Heart left ventricle (tissue), 13 donors: ENCODE results near the gene C12orf42.

ENCODE experiments used
- CTCF ChIP-seq, 12 donors: fragments of 200-600 bp; sonication (generic) in 4 of 12; IDR thresholded peaks; one replicate each; pipeline versions ENCODE4 v1.5.0 to v1.8.0; 2018 to 2022; ENCODE audit warnings: antibody characterized with exemption in 12 of 12, mild to moderate bottlenecking in 5 of 12
- POLR2A ChIP-seq, 2 donors: fragments of 450-650 bp; IDR thresholded peaks; one replicate each; pipeline ENCODE4 v1.6.1; 2017; ENCODE audit warnings: antibody characterized with exemption in 2 of 2, mild to moderate bottlenecking in 2 of 2, moderate library complexity in 2 of 2
- donor health status: ischemic (EF 13 %, LVEDD 7.1; RV severe dilation, severe dysfunction).
- donor health status: DM: no; HTN: yes; CAD: no.
- donor health status: DM: no; HTN: no; CAD: no.
- donor health status: ischemic (EF 25% LVEDD 6.9; RV normal size, moderate dysfunction).
- donor health status: ischemic (EF 25% LVEDD 5.7; RV mildly dilated, moderate dysfunction).
- donor health status: ischemic (EF 35%, LVEDD 5.7; RV mildly dilated, moderate dysfunction).
- donor health status: nonischemic (EF 11% LVEDD 7.7; RV severe dilation, severe dysfunction).
- donor health status: DM: yes; HTN: yes; CAD: no.
- donor health status: PGD.
- donor health status: ischemic (EF 29% LVEDD 5.4; RV normal size, mild dysfunction).
- donor health status: nonischemic (EF 23%, LVEDD 6.1; RV moderate dilation, normal function).

GRCh38 chr12:103273645-103274044 is 222.1 kb downstream of the C12orf42 start:
- TF ChIP-seq CTCF (IDR thresholded peaks at IDR 0.05): no peak
- TF ChIP-seq POLR2A (IDR thresholded peaks at IDR 0.05): no peak
